GM12878 (cell line): ENCODE results near the gene AOPEP. TPM values are rescaled to one million over a fixed set of nuclear protein-coding genes. Genes with fewer than 3 reads are reported as not detected.

Source experiments
- BHLHE40 ChIP-seq, 2 experiments: fragments of 450-650 bp in 1 of 2; IDR thresholded peaks; 2 replicates each; pipeline ENCODE4 v1.6.1; 2011 to 2017; ENCODE audit warnings: low read depth in 2 of 2, borderline replicate concordance in 1 of 2, improper control_type of control experiment in 1 of 2, low read length in 1 of 2, mild to moderate bottlenecking in 1 of 2
- HDAC6 ChIP-seq: fragments of 200-600 bp; sonication (generic); IDR thresholded peaks from one replicate; pipeline ENCODE4 v1.8.0; 2017; ENCODE audit warnings: antibody characterized with exemption; ENCODE audit not compliant: unreplicated experiment
- KLF5 ChIP-seq: fragments of 450-650 bp; IDR thresholded peaks from 2 replicates; pipeline ENCODE4 v1.6.1; 2014; ENCODE audit warnings: mild to moderate bottlenecking; ENCODE audit not compliant: partially characterized antibody
- MYC ChIP-seq: IDR thresholded peaks from 2 replicates; pipeline ENCODE4 v1.6.1; 2011; ENCODE audit warnings: mild to moderate bottlenecking, low read length, moderate library complexity, inconsistent platforms; ENCODE audit not compliant: insufficient read depth, insufficient replicate concordance, insufficient read length, severe bottlenecking
- PAX8 ChIP-seq: fragments of 450-650 bp; IDR thresholded peaks from 2 replicates; pipeline ENCODE4 v1.6.1; 2017; ENCODE audit warnings: mild to moderate bottlenecking, moderate library complexity
- SMAD5 ChIP-seq: IDR thresholded peaks from 2 replicates; pipeline ENCODE4 v1.6.1; 2016; ENCODE audit warnings: antibody characterized with exemption, low read depth
- polyA plus RNA-seq, 11 experiments: library from polyadenylated mRNA; depleted of rRNA in 4 of 11; unstranded in 6 of 11; stranded (reverse) in 5 of 11; fragments of >200 nt; fragmentation: Nextera tagmentation in 4 of 11; fragmentation: Illumina TruSeq in 1 of 11; extraction: Ambion mirVana in 4 of 11; extraction: Trizol in 1 of 11; gene quantifications; 1 replicate in 1 of 11; 2 replicates in 10 of 11; pipeline versions ENCODE4 v1.2.1 to v1.2.3, GENCODE V29; 2011 to 2016; ENCODE audit warnings: inconsistent platforms in 2 of 11, missing spikeins in 2 of 11, low read depth in 1 of 11
- total RNA-seq, 4 experiments: library from RNA; depleted of rRNA in 3 of 4; stranded (reverse); fragments of >200 nt in 3 of 4; fragmentation: Illumina TruSeq in 1 of 4; extraction: Trizol in 1 of 4; gene quantifications; 2 replicates each; pipeline versions ENCODE4 v1.2.1 to v1.2.3, GENCODE V29; 2013 to 2021
- TF ChIP-seq, protein P1 (sequence below): fragments of 450-650 bp; formaldehyde crosslinking; IDR thresholded peaks from 2 replicates; pipeline ENCODE4 v1.5.0; 2022; ENCODE audit warnings: mild to moderate bottlenecking, missing genetic modification characterization
- TF ChIP-seq, protein P2 (sequence below): fragments of 450-650 bp; IDR thresholded peaks from 2 replicates; pipeline ENCODE4 v1.6.1; 2017; ENCODE audit warnings: borderline replicate concordance
- TF ChIP-seq, protein P3 (sequence below): fragments of 450-650 bp; IDR thresholded peaks from 2 replicates; pipeline ENCODE4 v1.6.1; 2017; ENCODE audit warnings: mild to moderate bottlenecking, low read depth, inconsistent platforms; ENCODE audit not compliant: poor library complexity, severe bottlenecking
- TF ChIP-seq, protein P4 (sequence below): fragments of 450-650 bp; IDR thresholded peaks from 2 replicates; pipeline ENCODE4 v1.6.1; 2016; ENCODE audit warnings: mild to moderate bottlenecking
- TF ChIP-seq, protein P5 (sequence below): IDR thresholded peaks from 2 replicates; pipeline ENCODE4 v1.6.1; 2011; ENCODE audit warnings: mild to moderate bottlenecking, low read depth, low read length, moderate library complexity; ENCODE audit not compliant: insufficient replicate concordance

Gene AOPEP
- total and polyA plus RNA-seq, 10 of the 15 experiments (the other 5 are each of a cell fraction or from before 2014, with no cell fraction given): 2.3 to 16.9 (median 10.1) TPM

DNA sequence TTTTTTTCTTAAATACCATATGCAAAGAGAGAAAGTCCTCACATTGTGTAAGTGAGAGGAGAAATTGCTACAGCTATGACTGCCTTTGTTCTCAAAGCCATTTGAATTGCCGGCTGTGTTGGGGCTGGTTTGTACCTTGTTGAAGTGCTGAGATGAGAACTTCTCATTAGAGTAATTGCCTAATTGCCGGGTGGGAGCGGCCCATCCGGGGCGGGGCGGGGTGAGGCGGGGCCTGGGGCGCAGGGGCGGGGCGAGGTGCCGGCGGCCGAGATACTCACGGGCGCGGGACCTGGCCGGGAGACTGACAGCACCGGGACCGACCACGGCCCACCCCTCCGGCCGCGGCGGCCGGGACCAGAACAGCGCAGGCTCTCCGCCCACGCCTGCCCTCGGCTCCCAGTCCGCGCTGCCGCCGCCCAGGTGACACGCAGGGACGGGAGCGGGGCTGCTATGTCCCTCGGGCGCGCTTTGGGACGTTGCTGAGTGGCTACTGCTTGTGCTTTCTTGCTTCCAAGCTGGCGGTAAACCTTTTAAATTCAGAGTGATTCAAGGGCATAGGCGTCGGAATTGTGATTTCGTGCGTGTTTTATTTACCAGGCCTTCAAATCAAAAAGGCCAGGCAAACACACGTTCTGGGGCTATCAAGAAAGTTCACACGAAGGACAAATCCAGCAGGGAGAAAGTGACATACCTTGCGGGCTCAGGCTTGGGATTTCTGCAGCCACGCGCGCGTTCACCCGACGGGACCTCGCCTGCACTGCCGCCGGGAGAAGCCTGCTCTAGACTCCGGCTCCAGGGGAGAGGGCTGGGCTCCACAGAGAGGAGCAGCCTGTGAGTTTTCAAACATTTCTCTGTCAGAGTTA, 322.0 kb downstream of the AOPEP start (continued):
- TF ChIP-seq HDAC6 (no peak), KLF5 (no peak), BHLHE40 (IDR thresholded peaks at IDR 0.05; ENCODE audit: borderline replicate concordance in 1 of 2, low read depth in 2 of 2, low read length in 1 of 2) (peak in 1 of 2 experiments; percentile 60; a peak in 1 of 4 replicates), MYC (no peak), SMAD5 (no peak), PAX8 (no peak)
- TF ChIP-seq, protein P1, sequence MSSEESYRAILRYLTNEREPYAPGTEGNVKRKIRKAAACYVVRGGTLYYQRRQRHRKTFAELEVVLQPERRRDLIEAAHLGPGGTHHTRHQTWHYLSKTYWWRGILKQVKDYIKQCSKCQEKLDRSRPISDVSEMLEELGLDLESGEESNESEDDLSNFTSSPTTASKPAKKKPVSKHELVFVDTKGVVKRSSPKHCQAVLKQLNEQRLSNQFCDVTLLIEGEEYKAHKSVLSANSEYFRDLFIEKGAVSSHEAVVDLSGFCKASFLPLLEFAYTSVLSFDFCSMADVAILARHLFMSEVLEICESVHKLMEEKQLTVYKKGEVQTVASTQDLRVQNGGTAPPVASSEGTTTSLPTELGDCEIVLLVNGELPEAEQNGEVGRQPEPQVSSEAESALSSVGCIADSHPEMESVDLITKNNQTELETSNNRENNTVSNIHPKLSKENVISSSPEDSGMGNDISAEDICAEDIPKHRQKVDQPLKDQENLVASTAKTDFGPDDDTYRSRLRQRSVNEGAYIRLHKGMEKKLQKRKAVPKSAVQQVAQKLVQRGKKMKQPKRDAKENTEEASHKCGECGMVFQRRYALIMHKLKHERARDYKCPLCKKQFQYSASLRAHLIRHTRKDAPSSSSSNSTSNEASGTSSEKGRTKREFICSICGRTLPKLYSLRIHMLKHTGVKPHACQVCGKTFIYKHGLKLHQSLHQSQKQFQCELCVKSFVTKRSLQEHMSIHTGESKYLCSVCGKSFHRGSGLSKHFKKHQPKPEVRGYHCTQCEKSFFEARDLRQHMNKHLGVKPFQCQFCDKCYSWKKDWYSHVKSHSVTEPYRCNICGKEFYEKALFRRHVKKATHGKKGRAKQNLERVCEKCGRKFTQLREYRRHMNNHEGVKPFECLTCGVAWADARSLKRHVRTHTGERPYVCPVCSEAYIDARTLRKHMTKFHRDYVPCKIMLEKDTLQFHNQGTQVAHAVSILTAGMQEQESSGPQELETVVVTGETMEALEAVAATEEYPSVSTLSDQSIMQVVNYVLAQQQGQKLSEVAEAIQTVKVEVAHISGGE (CRISPR knock-in tag): no peak
- TF ChIP-seq, protein P2, sequence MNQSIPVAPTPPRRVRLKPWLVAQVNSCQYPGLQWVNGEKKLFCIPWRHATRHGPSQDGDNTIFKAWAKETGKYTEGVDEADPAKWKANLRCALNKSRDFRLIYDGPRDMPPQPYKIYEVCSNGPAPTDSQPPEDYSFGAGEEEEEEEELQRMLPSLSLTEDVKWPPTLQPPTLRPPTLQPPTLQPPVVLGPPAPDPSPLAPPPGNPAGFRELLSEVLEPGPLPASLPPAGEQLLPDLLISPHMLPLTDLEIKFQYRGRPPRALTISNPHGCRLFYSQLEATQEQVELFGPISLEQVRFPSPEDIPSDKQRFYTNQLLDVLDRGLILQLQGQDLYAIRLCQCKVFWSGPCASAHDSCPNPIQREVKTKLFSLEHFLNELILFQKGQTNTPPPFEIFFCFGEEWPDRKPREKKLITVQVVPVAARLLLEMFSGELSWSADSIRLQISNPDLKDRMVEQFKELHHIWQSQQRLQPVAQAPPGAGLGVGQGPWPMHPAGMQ: no peak
- TF ChIP-seq, protein P3, sequence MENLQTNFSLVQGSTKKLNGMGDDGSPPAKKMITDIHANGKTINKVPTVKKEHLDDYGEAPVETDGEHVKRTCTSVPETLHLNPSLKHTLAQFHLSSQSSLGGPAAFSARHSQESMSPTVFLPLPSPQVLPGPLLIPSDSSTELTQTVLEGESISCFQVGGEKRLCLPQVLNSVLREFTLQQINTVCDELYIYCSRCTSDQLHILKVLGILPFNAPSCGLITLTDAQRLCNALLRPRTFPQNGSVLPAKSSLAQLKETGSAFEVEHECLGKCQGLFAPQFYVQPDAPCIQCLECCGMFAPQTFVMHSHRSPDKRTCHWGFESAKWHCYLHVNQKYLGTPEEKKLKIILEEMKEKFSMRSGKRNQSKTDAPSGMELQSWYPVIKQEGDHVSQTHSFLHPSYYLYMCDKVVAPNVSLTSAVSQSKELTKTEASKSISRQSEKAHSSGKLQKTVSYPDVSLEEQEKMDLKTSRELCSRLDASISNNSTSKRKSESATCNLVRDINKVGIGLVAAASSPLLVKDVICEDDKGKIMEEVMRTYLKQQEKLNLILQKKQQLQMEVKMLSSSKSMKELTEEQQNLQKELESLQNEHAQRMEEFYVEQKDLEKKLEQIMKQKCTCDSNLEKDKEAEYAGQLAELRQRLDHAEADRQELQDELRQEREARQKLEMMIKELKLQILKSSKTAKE: no peak
- TF ChIP-seq, protein P4, sequence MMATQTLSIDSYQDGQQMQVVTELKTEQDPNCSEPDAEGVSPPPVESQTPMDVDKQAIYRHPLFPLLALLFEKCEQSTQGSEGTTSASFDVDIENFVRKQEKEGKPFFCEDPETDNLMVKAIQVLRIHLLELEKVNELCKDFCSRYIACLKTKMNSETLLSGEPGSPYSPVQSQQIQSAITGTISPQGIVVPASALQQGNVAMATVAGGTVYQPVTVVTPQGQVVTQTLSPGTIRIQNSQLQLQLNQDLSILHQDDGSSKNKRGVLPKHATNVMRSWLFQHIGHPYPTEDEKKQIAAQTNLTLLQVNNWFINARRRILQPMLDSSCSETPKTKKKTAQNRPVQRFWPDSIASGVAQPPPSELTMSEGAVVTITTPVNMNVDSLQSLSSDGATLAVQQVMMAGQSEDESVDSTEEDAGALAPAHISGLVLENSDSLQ: peak; percentile 57; the same call in 1 of the 2 replicates
- TF ChIP-seq, protein P5, sequence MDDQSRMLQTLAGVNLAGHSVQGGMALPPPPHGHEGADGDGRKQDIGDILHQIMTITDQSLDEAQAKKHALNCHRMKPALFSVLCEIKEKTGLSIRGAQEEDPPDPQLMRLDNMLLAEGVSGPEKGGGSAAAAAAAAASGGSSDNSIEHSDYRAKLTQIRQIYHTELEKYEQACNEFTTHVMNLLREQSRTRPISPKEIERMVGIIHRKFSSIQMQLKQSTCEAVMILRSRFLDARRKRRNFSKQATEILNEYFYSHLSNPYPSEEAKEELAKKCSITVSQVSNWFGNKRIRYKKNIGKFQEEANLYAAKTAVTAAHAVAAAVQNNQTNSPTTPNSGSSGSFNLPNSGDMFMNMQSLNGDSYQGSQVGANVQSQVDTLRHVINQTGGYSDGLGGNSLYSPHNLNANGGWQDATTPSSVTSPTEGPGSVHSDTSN: peak; percentile 7
- TF ChIP-seq, all 136 proteins: peak for 7
